Stimulated activated CD8-positive, alpha-beta memory T cell treated with anti-CD3 and anti-CD28 coated beads, Interleukin-15, amount 100 ng/mL, for 4 hours (primary cell): ENCODE data around the gene GPR52.

Source experiments
- DNase-seq, 2 donors: peaks; one replicate each; pipeline ENCODE4 v3.0.0-alpha.2; 2020; ENCODE audit warnings: low read depth in 2 of 2

The GPR52 gene

DNA sequence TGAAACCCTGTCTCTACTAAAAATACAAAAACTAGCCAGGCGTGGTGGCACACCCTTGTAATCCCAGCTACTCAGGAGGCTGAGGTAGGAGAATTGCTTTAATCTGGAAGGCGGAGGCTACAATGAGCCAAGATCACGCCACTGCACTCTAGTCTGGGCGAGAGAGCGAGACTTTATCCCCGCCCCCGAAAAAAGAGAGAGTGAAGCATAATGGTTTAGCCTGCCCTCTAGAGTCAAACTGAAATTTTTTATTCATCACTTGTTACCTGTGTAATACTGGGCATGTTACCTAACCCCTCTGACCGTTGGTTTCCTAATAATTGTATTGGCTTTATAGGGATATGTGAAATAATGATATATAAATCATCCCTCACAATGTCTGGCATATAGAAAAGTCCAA, 18.8 kb downstream of the GPR52 start:
- DNase-seq, result no peak

DNA sequence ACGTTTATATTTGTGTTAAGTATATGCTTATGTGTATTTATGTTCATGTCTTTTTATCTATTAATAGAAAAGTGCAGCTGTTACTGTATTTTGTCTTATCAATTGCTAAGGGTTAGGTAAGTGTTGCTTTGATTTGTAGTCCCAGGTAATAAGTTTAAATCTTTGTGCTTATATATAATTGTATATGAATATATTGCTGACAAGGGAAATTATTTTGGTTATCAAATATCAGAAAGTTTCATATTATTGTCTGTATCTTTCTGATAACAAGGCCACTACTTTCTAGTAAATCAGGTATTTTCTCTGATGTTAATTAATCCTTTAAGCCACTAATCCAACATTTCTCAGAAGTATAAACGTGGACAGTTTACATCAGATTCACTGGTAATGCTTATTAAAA, 21.3 kb downstream of the GPR52 start:
- no peak for DNase-seq

DNA sequence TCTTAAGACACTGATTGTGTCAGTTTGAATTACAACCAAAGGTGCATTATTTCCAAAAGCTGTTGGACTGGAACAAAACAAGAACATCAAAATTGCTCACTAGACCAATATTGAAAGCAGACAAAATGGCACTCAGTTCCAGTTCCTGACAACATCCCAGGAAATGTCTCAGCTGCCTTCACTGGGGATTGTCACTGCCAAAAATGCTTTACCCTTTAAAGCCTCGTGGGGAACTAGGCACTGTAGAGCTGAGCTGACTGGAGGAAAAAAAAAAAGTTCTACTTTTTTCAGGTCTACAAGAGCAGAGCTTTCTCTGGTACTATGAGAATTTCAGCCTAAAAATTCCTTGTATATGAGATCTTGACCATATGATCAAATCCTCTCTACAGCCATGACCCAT, 21.9 kb downstream of the GPR52 start:
- no peak for DNase-seq

DNA sequence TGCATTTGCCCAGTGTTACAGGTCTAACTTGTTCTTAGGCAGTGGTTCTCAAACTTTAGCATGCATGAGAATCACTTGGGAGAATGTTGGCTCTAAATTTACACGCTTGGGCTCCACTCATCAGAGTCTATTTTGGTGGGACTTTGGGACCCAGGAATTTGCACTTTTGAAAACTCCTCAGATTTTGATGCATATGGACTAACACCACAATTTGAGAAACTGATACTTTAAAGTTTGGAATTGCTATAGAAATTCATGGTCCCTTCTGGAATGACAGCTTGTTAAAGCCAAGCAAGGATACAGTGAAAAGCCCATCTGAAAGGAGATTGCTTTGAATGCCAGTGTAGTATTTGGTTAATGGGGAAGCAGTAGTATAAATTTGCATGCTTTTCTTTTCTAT, 31.5 kb downstream of the GPR52 start:
- DNase-seq, result no peak

DNA sequence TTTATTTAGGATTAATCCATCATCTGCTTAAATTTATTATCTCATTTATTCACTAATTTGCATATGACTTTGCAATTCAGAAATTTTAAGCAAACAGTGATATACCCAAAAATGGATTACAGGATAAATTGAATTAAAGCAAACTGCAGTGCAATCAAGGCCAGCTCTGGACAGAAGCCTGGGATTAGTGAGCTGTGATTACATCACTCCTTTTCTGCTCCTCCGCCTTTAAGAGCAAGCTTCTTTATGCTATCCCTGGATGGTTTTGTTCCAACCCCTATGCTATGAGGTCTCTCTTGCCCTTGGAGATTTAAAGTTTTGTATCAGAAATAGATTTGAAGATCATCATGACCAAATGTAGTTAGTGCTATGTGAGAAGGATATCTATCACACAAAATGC, 32.6 kb downstream of the GPR52 start:
- no peak for DNase-seq

DNA sequence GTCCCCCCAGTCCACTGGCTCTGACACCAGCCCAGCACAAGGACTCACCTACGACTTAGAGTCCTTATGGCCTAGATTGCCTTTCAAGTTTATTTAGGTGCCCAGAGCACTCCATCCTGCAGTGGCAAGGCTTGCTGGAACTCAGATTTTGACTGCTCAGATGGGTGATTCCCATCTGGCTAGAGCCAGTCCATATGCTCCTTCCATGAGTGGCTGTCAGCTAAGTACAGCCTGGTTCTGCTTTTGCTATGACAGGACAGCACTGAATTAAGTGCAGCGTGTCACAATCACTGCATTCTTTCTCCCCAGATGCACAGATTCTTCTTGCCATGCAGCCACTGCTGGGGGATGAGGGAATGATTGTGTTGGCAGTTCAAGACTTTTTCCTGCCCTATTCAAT, 43.8 kb downstream of the GPR52 start:
- no peak for DNase-seq

DNA sequence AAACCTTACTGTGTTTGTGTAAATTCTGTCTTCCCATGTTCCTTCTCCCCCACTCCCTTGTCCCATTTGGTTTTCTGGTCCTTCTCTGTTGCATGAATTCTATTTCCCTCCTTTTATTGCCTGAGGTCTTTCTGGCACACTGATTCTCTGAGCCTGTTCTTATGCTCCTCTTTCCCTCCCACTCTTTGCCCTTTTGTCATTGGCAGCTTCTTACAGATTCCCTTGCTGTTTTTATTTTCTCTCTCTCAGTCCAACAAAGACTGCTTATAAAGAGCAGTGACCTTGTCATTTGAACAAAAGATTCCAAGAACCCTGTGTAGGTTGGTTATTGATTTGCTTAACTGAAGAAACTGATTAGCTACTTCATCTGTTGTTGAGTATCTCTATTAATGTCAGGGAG, 49.7 kb downstream of the GPR52 start:
- no peak for DNase-seq
